ENCODE data around the gene AAMP. TPM values are rescaled to one million over a fixed set of nuclear protein-coding genes. Genes with fewer than 3 reads are reported as not detected.
"Not testable (repeated sequence)": the region's sequence is repeated elsewhere in the genome, so short reads cannot be mapped to it uniquely, and the experiment has no call there.

AAMP gene, protein sequence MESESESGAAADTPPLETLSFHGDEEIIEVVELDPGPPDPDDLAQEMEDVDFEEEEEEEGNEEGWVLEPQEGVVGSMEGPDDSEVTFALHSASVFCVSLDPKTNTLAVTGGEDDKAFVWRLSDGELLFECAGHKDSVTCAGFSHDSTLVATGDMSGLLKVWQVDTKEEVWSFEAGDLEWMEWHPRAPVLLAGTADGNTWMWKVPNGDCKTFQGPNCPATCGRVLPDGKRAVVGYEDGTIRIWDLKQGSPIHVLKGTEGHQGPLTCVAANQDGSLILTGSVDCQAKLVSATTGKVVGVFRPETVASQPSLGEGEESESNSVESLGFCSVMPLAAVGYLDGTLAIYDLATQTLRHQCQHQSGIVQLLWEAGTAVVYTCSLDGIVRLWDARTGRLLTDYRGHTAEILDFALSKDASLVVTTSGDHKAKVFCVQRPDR
- 10 to 100 TPM; 52.6 to 56.2 TPM for total RNA-seq

DNA sequence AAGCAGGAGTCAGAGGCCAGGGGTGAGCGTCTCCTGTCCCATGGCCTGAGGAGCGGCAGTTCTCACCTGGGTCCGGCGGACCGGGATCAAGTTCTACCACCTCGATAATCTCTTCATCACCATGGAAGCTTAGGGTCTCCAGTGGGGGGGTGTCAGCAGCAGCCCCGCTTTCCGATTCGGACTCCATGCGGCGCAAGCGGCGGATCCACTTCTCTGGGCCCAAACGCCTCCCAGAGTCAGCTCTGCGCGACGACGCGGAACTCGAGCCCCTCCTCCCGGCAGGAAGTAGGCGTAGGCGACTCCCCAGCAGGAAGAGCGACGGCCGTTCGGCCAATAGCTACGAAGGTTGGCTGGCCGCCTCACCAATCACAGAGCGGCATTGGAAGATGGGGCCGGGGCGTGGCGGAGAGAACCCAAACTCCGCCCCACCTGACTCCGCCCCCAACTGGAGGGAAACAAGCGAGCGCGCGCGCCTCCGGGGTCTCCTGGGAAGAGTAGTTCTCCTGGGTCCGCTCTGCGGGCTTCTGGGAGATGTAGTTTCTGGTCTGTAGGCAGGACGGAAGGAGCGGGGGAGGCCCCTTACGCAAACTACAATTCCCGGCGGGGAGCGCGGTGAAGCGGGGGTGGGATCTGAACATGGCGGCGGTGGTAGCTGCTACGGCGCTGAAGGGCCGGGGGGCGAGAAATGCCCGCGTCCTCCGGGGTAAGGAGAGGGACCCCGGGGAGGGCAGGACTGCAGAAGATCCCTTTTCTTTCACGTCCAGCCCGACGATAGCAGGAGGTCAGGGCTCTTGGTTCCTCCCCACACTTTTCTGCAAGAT lies at the start of gene AAMP, which contains the start of gene PNKD:
Gene AAMP, minus strand, starts transcription at position 238 of the 821 bp plus-strand sequence. Its CDS starts 51 bp downstream, at position 187.
Gene PNKD, plus strand, starts transcription at position 620 of the 821 bp plus-strand sequence. Its CDS starts 17 bp downstream, at position 637.
- ChIA-PET POLR2A (interaction anchor here (0.7 to 2.9 kb wide), 11 partner anchors 13 to 386 kb away, joined by 3 to 15 read pairs (median 4); partner anchors contain the start of gene ARPC2), CTCF (interaction anchor here (0.6 to 7.5 kb wide), 23 partner anchors 9 to 484 kb away, joined by 3 to 158 read pairs (median 4); partner anchors contain the start of gene GPBAR1)
- H3K27me3 Mint-ChIP-seq (ENCODE audit: low read depth) = no peaks in the 10 kb centered on the region
- H3K4me3 Mint-ChIP-seq = peak within 1 kb of the TSS; percentile 96
- peaks cover 35% of the 10 kb centered on the region for H3K36me3 Mint-ChIP-seq (ENCODE audit: low read depth)
- ATAC-seq = peak; percentile 94
- peaks cover 41% of the 10 kb centered on the region for H3K4me1 Mint-ChIP-seq (ENCODE audit: low read depth)
- H3K27ac Mint-ChIP-seq = peak within 1 kb of the TSS; percentile 95
- DNase-seq = peak; percentile 100
- no peaks in the 10 kb centered on the region for H3K9me3 Mint-ChIP-seq (ENCODE audit: insufficient read depth)

DNA sequence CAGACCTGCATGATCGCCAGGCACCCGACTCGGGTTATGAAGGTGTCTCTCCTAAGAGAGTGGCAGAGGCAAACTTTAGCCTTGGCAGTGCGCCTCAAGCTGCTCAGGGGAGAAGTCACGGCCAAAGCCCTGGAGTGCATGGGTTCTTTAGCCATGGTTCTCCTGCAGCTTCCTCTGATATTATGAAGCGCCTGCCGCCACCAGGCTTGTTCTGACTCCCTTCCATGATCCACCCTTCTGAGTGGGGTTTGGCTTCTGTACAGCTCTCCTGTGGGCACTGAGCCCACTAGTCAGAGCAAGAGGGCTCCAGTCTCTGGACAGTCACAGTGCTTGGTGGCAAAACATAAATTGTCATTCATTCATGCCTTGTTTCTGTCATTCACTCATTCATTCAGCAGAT lies 48.3 kb upstream of the AAMP start:
- H3K27ac Mint-ChIP-seq = no peak overlapping the region
- H3K4me3 Mint-ChIP-seq = no peak overlapping the region
- no peaks in the 10 kb centered on the region for H3K27me3 Mint-ChIP-seq (ENCODE audit: low read depth)
- ChIA-PET POLR2A (no interaction called here), CTCF (interaction anchor here (1.0 to 2.1 kb wide), 2 partner anchors 16 to 78 kb away, joined by 4 to 10 read pairs; no protein-coding TSS in a partner anchor)
- H3K9me3 Mint-ChIP-seq (ENCODE audit: insufficient read depth) = no peaks in the 10 kb centered on the region
- H3K4me1 Mint-ChIP-seq (ENCODE audit: low read depth) = peaks cover 36% of the 10 kb centered on the region
- no peaks in the 10 kb centered on the region for H3K36me3 Mint-ChIP-seq (ENCODE audit: low read depth)
- DNase-seq (no peak), ATAC-seq (no peak)

DNA sequence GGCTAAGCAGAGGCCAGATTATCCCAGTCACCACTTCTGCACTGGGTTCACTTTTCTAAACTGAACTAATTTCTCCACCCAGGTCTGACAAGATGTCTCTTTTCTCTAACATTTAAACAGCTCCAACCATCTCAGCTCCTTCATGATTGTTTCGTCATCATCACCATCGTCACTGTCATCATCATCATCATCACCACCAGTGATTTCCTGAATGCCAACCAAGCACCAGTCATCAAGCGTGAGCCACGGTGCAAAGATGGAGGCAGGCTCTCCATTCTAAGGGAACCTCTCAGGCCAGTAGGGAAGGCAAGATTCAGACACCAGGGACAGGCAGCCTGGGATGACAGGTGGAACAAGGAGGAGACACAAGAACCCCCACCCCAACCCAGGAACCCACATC lies 47.9 kb upstream of the AAMP start:
- ATAC-seq = no peak
- ChIA-PET POLR2A (no interaction called here), CTCF (interaction anchor here (1.0 to 2.1 kb wide), 3 partner anchors 16 to 330 kb away, joined by 4 to 10 read pairs (median 4); no protein-coding TSS in a partner anchor)
- H3K36me3 Mint-ChIP-seq (ENCODE audit: low read depth) = no peaks in the 10 kb centered on the region
- H3K9me3 Mint-ChIP-seq (ENCODE audit: insufficient read depth) = no peaks in the 10 kb centered on the region
- no peak overlapping the region for H3K27ac Mint-ChIP-seq
- H3K4me3 Mint-ChIP-seq = no peak overlapping the region
- no peak for DNase-seq
- H3K27me3 Mint-ChIP-seq (ENCODE audit: low read depth) = no peaks in the 10 kb centered on the region
- H3K4me1 Mint-ChIP-seq (ENCODE audit: low read depth) = peaks cover 36% of the 10 kb centered on the region

DNA sequence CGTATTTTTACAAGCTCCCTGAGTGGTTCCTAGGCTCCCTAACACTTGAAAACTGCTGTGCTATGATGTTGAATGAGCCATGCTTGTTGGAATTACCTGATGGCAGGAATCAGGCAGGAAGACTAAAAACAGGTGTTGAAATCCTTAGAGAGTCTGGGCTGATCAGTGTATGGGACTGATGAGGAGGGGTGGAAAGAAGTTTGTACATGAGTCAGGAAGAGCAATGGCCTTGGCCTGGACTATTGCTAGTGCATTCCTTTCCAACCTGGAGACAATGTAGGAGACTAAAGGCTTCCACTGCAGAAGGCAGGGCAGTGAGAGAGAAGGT lies 47.3 kb upstream of the AAMP start:
- CTCF ChIA-PET = interaction anchor here (1.3 to 2.1 kb wide), 2 partner anchors 15 to 331 kb away, joined by 4 to 10 read pairs; no protein-coding TSS in a partner anchor
- Mint-ChIP-seq H3K27ac (peak overlapping the region; percentile 23), H3K4me1 (ENCODE audit: low read depth) (peaks cover 32% of the 10 kb centered on the region), H3K4me3 (peak overlapping the region; percentile 62), H3K9me3 (ENCODE audit: insufficient read depth) (no peaks in the 10 kb centered on the region), H3K27me3 (ENCODE audit: low read depth) (no peaks in the 10 kb centered on the region), H3K36me3 (ENCODE audit: low read depth) (no peaks in the 10 kb centered on the region)
- DNase-seq (no peak), ATAC-seq (no peak)
- POLR2A ChIA-PET = no interaction called here

DNA sequence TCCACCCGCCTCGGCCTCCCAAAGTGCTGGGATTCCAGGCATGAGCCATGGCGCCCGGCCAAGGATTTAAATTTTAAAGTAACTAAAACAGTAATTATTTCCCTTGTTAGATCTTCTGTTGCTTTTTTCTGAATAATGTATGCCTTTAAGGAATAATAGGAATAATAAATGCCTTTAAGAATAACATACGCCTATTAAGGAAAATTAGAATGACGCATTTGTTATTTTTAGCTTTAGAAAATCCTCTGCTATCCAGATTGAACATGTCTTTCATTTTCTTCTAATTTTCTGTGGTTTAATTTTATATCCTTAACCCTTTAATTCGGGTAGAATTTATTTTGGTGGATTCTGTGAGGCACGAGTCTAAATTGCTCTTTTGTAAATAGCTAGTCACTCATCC lies 45.5 kb upstream of the AAMP start:
- Mint-ChIP-seq H3K27me3 (ENCODE audit: low read depth) (no peaks in the 10 kb centered on the region), H3K36me3 (ENCODE audit: low read depth) (no peaks in the 10 kb centered on the region), H3K4me3 (no peak overlapping the region), H3K27ac (no peak overlapping the region), H3K9me3 (ENCODE audit: insufficient read depth) (no peaks in the 10 kb centered on the region), H3K4me1 (ENCODE audit: low read depth) (peaks cover 25% of the 10 kb centered on the region)
- POLR2A ChIA-PET = no interaction called here
- CTCF ChIA-PET = interaction anchor here (0.9 to 1.2 kb wide), 3 partner anchors 14 to 42 kb away, joined by 3 to 6 read pairs (median 4); partner anchors contain the start of gene CATIP
- ATAC-seq (no peak), DNase-seq (no peak)

DNA sequence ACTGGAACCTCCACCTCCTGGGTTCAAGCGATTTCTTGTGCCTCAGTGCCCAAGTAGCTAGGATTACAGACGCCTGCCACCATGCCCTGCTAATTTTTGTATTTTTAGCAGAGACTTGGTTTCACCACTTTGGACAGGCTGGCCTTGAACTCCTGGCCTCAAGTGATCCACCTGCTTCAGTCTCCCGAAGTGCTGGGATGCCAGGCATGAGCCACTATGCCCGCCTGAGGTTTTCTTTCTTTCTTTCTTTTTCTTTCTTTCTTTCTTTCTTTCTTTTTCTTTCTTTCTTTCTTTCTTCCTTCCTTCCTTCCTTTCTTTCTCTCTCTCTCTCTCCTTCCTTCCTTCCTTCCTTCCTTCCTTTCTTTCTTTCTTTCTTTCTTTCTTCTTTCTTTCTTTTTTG lies 44.8 kb upstream of the AAMP start:
- POLR2A ChIA-PET = not testable (repeated sequence)

DNA sequence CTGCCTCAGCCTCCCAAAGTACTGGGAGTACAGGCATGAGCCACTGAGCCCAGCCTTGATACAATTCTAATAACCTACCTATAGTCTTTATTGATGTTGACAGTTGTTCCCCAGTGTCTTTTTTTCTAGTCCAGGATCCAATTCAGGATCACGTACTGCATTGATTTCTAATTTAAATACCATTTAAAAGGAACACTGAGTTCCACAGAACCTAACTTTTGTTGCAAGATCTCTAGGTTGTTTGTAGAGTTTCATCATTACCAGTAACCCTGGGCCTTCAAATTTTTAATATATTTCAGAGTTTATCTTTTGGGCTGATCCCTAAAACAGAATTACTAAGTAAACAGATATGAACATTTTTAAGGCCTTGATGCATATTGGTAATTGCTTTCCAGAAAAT lies 43.4 kb upstream of the AAMP start:
- Mint-ChIP-seq H3K27me3 (ENCODE audit: low read depth) (no peaks in the 10 kb centered on the region), H3K4me3 (no peak overlapping the region), H3K4me1 (ENCODE audit: low read depth) (peaks cover 26% of the 10 kb centered on the region), H3K9me3 (ENCODE audit: insufficient read depth) (no peaks in the 10 kb centered on the region), H3K27ac (no peak overlapping the region), H3K36me3 (ENCODE audit: low read depth) (no peaks in the 10 kb centered on the region)
- ChIA-PET POLR2A (no interaction called here), CTCF (no interaction called here)
- ATAC-seq (no peak), DNase-seq (no peak)

More for the DNA sequence above, 44.8 kb upstream of the AAMP start:
- not testable (repeated sequence) for H3K27ac Mint-ChIP-seq; H3K36me3 Mint-ChIP-seq (ENCODE audit: low read depth); DNase-seq; ATAC-seq; H3K4me3 Mint-ChIP-seq; H3K27me3 Mint-ChIP-seq (ENCODE audit: low read depth); H3K9me3 Mint-ChIP-seq (ENCODE audit: insufficient read depth)
- H3K4me1 Mint-ChIP-seq (ENCODE audit: low read depth) = peaks cover 25% of the 10 kb centered on the region
- CTCF ChIA-PET = interaction anchor here (1.2 kb wide), 1 partner anchor 13 kb away, joined by 6 read pairs; no protein-coding TSS in a partner anchor

DNA sequence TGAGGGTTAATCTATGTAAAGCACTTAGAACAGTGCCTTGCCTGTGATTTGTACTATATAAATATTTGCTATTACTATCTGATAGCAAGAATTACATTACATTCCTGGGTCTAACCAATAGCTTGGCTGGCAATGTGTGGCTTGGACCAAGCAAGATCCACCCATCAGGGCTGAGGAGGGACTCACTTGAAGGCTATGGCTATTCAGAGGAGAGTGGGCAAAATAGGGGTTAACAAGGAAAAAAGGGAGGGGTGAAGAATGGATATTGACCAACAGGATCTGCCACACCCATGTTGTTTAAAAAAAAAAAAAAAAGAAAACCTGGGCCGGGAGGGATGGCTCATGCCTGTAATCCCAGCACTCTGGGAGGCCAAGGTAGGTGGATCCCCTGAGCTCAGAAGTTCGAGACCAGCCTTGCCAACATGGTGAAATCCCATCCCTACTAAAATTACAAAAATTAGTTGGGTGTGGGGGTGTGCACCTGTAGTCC lies 42.4 kb upstream of the AAMP start:
- Mint-ChIP-seq H3K27ac (no peak overlapping the region), H3K4me3 (no peak overlapping the region), H3K4me1 (ENCODE audit: low read depth) (peaks cover 27% of the 10 kb centered on the region), H3K9me3 (ENCODE audit: insufficient read depth) (no peaks in the 10 kb centered on the region), H3K36me3 (ENCODE audit: low read depth) (no peaks in the 10 kb centered on the region), H3K27me3 (ENCODE audit: low read depth) (no peaks in the 10 kb centered on the region)
- ATAC-seq (no peak), DNase-seq (no peak)
- POLR2A ChIA-PET = no interaction called here
- CTCF ChIA-PET = interaction anchor here (0.9 to 1.0 kb wide), 2 partner anchors 10 to 20 kb away, joined by 4 read pairs; no protein-coding TSS in a partner anchor

DNA sequence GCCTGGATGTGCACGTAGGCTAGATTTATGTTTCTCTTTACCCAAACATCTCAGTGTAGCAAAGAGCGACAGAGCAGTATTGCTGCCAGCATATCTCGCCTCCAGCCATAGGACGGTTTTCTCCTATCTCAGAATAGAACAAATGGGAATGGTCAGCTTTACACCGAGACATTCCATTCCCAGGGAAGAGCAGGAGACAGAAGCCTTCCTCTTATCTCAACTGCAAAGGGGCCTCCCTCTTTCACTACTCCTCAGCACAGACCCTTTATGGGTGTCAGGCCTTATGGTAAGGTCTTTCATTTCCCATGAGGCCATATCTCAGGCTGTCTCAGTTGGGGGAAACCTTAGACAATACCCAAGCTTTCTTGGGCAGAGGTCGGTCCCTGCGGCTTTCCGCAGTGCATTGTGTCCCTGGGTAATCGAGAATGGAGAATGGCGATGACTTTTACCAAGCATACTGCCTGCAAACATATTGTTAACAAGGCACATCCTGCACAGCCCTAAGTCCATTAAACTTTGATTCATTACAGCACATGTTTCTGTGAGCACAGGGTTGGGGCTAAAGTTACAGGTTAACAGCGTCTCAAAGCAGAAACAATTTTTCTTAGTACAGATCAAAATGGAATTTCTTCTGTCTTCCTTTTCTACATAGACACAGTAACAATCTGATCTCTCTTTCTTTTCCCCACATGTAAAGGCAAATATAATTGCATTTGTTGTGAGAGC lies 41.8 kb upstream of the AAMP start:
- CTCF ChIA-PET = interaction anchor here (0.8 to 1.0 kb wide), 4 partner anchors 10 to 44 kb away, joined by 3 to 4 read pairs (median 4); no protein-coding TSS in a partner anchor
- H3K36me3 Mint-ChIP-seq (ENCODE audit: low read depth); H3K27ac Mint-ChIP-seq; H3K4me3 Mint-ChIP-seq; DNase-seq; ATAC-seq; POLR2A ChIA-PET; H3K27me3 Mint-ChIP-seq (ENCODE audit: low read depth); H3K9me3 Mint-ChIP-seq (ENCODE audit: insufficient read depth): not testable (repeated sequence)
- peaks cover 21% of the 10 kb centered on the region for H3K4me1 Mint-ChIP-seq (ENCODE audit: low read depth)

DNA sequence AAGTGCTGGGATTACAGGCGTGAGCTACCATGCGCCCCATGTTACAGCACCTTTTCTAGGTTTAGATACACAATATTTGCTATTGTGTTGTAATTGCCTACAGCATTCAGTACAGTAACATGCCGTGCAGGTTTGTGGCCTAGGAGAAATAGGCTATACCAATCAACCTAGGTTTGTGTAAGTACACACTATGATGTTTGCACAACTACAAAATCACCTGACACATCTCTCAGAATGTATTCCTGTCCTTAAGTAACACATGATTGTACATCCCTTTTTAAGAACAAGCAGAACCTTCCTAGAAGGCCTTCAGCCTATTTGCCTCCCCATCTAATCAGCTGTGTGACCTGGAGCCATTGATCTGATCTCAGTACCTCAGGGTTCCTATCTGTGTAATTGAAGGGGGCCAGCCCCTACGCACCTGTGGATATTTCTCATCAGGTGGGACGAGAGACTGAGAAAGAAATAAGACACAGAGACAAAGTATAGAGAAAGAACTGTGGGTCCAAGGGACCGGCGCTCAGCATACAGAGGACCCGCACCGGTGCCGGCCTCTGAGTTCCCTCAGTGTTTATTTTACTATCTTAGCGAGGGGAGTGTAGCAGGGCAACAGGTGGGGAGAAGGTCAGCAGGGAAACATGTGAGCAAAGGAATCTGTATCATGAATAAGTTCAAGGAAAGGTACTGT lies 41.1 kb upstream of the AAMP start:
- ChIA-PET POLR2A (no interaction called here), CTCF (interaction anchor here (0.8 to 0.9 kb wide), 2 partner anchors 9 to 45 kb away, joined by 3 to 4 read pairs; no protein-coding TSS in a partner anchor)
- H3K9me3 Mint-ChIP-seq (ENCODE audit: insufficient read depth) = no peaks in the 10 kb centered on the region
- H3K4me1 Mint-ChIP-seq (ENCODE audit: low read depth) = peaks cover 15% of the 10 kb centered on the region
- no peaks in the 10 kb centered on the region for H3K36me3 Mint-ChIP-seq (ENCODE audit: low read depth)
- no peak for DNase-seq
- ATAC-seq = no peak
- H3K4me3 Mint-ChIP-seq = no peak overlapping the region
- no peak overlapping the region for H3K27ac Mint-ChIP-seq
- H3K27me3 Mint-ChIP-seq (ENCODE audit: low read depth) = no peaks in the 10 kb centered on the region
